A549 (cell line): ENCODE results near the gene AR. TPM values are rescaled to one million over a fixed set of nuclear protein-coding genes. Genes with fewer than 3 reads are reported as not detected.

Experiments used
- ATAC-seq, 2 experiments: fragments of 200-7000 bp in 1 of 2; fragments of >200 bp in 1 of 2; cut with Nextera tagmentation in 1 of 2; cut with Tn5 transposase in 1 of 2; 3 replicates each; pipeline versions ENCODE4 v1.8.0 to v1.9.1; 2018 to 2020; ENCODE audit warnings: mild to moderate bottlenecking in 1 of 2, moderate library complexity in 1 of 2
- CTCF ChIA-PET: fragments of 300-600 bp; sonication (Branson Sonifier 250); formaldehyde crosslinking; extraction: SDS; loops from one replicate; lab custom pipeline; 2021; ENCODE audit warnings: antibody characterized with exemption, inconsistent platforms; lab: Yijun Ruan, JAX
- POLR2A ChIA-PET: fragments of 350-600 bp; formaldehyde crosslinking; extraction: SDS; loops from one replicate; lab custom pipeline; 2021; ENCODE audit warnings: antibody characterized with exemption, inconsistent platforms; lab: Yijun Ruan, JAX
- DNase-seq, 2 experiments: peaks; one replicate each; pipeline versions ENCODE4 v3.0.0 to v3.0.0-alpha.2; 2011 to 2016; ENCODE audit warnings: low read depth in 1 of 2, low spot score in 1 of 2
- FAIRE-seq: peaks from 2 replicates; lab custom pipeline; 2011; peaks lifted over from hg19 to GRCh38; lab: Jason Lieb, UNC
- H3K27ac ChIP-seq, 2 experiments: fragments of >200 bp; sonication (Bioruptor Twin); formaldehyde crosslinking; 3 replicates each; pipeline ENCODE4 v1.5.1; 2016 to 2017
- H3K4me1 ChIP-seq: fragments of >200 bp; sonication (Bioruptor Twin); formaldehyde crosslinking; 3 replicates; pipeline ENCODE4 v1.6.1; 2016
- H3K4me2 ChIP-seq: fragments of >200 bp; sonication (Bioruptor Twin); formaldehyde crosslinking; 3 replicates; pipeline ENCODE4 v1.6.1; 2016
- H3K4me3 ChIP-seq: fragments of >200 bp; sonication (Bioruptor Twin); formaldehyde crosslinking; 3 replicates; pipeline ENCODE4 v1.5.1; 2016
- H3K9me3 ChIP-seq: fragments of >200 bp; sonication (Bioruptor Twin); formaldehyde crosslinking; 3 replicates; pipeline ENCODE4 v1.6.1; 2016
- CEBPB ChIP-seq, 2 experiments: fragments of >200 bp in 1 of 2; sonication (Bioruptor Twin) in 1 of 2; formaldehyde crosslinking in 1 of 2; IDR thresholded peaks; 2 replicates each; pipeline ENCODE4 v1.6.1; 2012 to 2016
- CHD4 ChIP-seq: fragments of 200-600 bp; sonication (generic); IDR thresholded peaks from 2 replicates; pipeline ENCODE4 v1.6.1; 2016; ENCODE audit warnings: antibody characterized with exemption, mild to moderate bottlenecking, borderline replicate concordance
- EHMT2 ChIP-seq: fragments of 200-600 bp; sonication (generic); IDR thresholded peaks from 2 replicates; pipeline ENCODE4 v1.6.1; 2016; ENCODE audit warnings: antibody characterized with exemption, low read depth, mild to moderate bottlenecking, moderate library complexity
- FOXS1 ChIP-seq: fragments of 250-450 bp; sonication (Bioruptor Pico); IDR thresholded peaks from 2 replicates; pipeline ENCODE4 v1.5.0; 2020; ENCODE audit warnings: mild to moderate bottlenecking, moderate library complexity
- HDAC2 ChIP-seq: fragments of 200-600 bp; sonication (generic); IDR thresholded peaks from 2 replicates; pipeline ENCODE4 v1.6.1; 2016
- HOXA7 ChIP-seq: fragments of 250-450 bp; sonication (Bioruptor Pico); IDR thresholded peaks from 2 replicates; pipeline ENCODE4 v1.5.0; 2020; ENCODE audit warnings: mild to moderate bottlenecking, moderate library complexity
- HOXB13 ChIP-seq: fragments of 250-450 bp; sonication (Bioruptor Pico); IDR thresholded peaks from 2 replicates; pipeline ENCODE4 v1.5.0; 2020; ENCODE audit warnings: low read depth, mild to moderate bottlenecking, moderate library complexity
- HOXB5 ChIP-seq: fragments of 250-450 bp; sonication (Bioruptor Pico); IDR thresholded peaks from 2 replicates; pipeline ENCODE4 v1.5.0; 2020; ENCODE audit warnings: mild to moderate bottlenecking, moderate library complexity
- JUN ChIP-seq, 2 experiments: fragments of >200 bp; sonication (Bioruptor Twin); formaldehyde crosslinking; IDR thresholded peaks; 2 replicates in 1 of 2; 3 replicates in 1 of 2; pipeline ENCODE4 v1.6.1; 2016 to 2017
- JUNB ChIP-seq: fragments of >200 bp; sonication (Bioruptor Twin); formaldehyde crosslinking; IDR thresholded peaks from 2 replicates; pipeline ENCODE4 v1.6.1; 2016
- MAFK ChIP-seq: fragments of 450-650 bp; IDR thresholded peaks from 2 replicates; pipeline ENCODE4 v1.6.1; 2014; ENCODE audit not compliant: partially characterized antibody
- NR3C1 ChIP-seq: fragments of >200 bp; sonication (Bioruptor Twin); formaldehyde crosslinking; IDR thresholded peaks from 3 replicates; pipeline ENCODE4 v1.6.1; 2017
- PHF8 ChIP-seq: fragments of 200-600 bp; sonication (generic); IDR thresholded peaks from 2 replicates; pipeline ENCODE4 v1.6.1; 2016; ENCODE audit warnings: low read depth, mild to moderate bottlenecking, antibody characterized with exemption, moderate library complexity, borderline replicate concordance
- RAD21 ChIP-seq, 2 experiments: fragments of >200 bp in 1 of 2; sonication (Bioruptor Twin) in 1 of 2; formaldehyde crosslinking in 1 of 2; IDR thresholded peaks in 1 of 2; conservative IDR thresholded peaks in 1 of 2; 2 replicates in 1 of 2; 3 replicates in 1 of 2; pipeline ENCODE4 v1.6.1; 2012 to 2018; ENCODE audit warnings: inconsistent platforms in 1 of 2
- RCOR1 ChIP-seq: fragments of 150-350 bp; IDR thresholded peaks from 2 replicates; pipeline ENCODE4 v1.6.1; 2014; ENCODE audit warnings: antibody characterized with exemption, low read length, low read depth
- REST ChIP-seq: fragments of 200-600 bp; sonication (generic); IDR thresholded peaks from 2 replicates; pipeline ENCODE4 v1.6.1; 2016; ENCODE audit warnings: antibody characterized with exemption, mild to moderate bottlenecking, moderate library complexity
- SMC3 ChIP-seq: fragments of >200 bp; sonication (Bioruptor Twin); formaldehyde crosslinking; IDR thresholded peaks from 3 replicates; pipeline ENCODE4 v1.6.1; 2018; ENCODE audit warnings: inconsistent platforms
- SREBF2 ChIP-seq: fragments of 450-650 bp; IDR thresholded peaks from 2 replicates; pipeline ENCODE4 v1.6.1; 2014; ENCODE audit warnings: mild to moderate bottlenecking, moderate library complexity
- TFCP2L1 ChIP-seq: fragments of 250-450 bp; sonication (Bioruptor Pico); IDR thresholded peaks from 2 replicates; pipeline ENCODE4 v1.5.0; 2021; ENCODE audit warnings: mild to moderate bottlenecking
- USF2 ChIP-seq: fragments of 450-650 bp; IDR thresholded peaks from 2 replicates; pipeline ENCODE4 v1.6.1; 2014; ENCODE audit warnings: antibody characterized with exemption
- ZC3H11A ChIP-seq: fragments of 450-650 bp; IDR thresholded peaks from 2 replicates; pipeline ENCODE4 v1.6.1; 2014; ENCODE audit warnings: antibody characterized with exemption, mild to moderate bottlenecking
- ZNF302 ChIP-seq: fragments of 250-450 bp; sonication (Bioruptor Pico); IDR thresholded peaks from 2 replicates; pipeline ENCODE4 v1.9.0; 2021; ENCODE audit warnings: inconsistent platforms, mild to moderate bottlenecking, moderate library complexity
- ZSCAN20 ChIP-seq: fragments of 250-450 bp; sonication (Bioruptor Pico); IDR thresholded peaks from 2 replicates; pipeline ENCODE4 v1.8.0; 2022; ENCODE audit warnings: mild to moderate bottlenecking, moderate library complexity
- WGBS: methylation state at CpG from one replicate; pipeline ENCODE4 v1.1.6; 2017; ENCODE audit errors: missing lambda C conversion rate; 5-methylcytosine and 5-hydroxymethylcytosine counted together
- polyA plus RNA-seq, 4 experiments: library from polyadenylated mRNA; depleted of rRNA in 3 of 4; stranded (reverse); fragments of >200 nt; fragmentation: RNase III in 1 of 4; extraction: RNeasy Plus Mini Kit Qiagen cat#74134 plus additional on column Dnase treatment in 1 of 4; gene quantifications; 2 replicates in 3 of 4; 3 replicates in 1 of 4; pipeline ENCODE4 v1.2.3, GENCODE V29; 2011 to 2017
- TF ChIP-seq, protein P1 (sequence below): IDR thresholded peaks from 2 replicates; pipeline ENCODE4 v1.6.1; 2012
- TF ChIP-seq, protein P2 (sequence below): fragments of 250-450 bp; sonication (Bioruptor Pico); IDR thresholded peaks from 2 replicates; pipeline ENCODE4 v1.5.0; 2020; ENCODE audit warnings: low read depth, mild to moderate bottlenecking, moderate library complexity

The AR gene
- polyA plus RNA-seq, 2 of the 4 experiments (the other 2 are of a cell fraction) = 2.2 to 8.7 TPM

- POLR2A ChIA-PET = no interaction called here
- ATAC-seq = no peak
These were observed 187.2 kb downstream of the AR start for GRCh38 chrX:67731061-67731460.

DNA sequence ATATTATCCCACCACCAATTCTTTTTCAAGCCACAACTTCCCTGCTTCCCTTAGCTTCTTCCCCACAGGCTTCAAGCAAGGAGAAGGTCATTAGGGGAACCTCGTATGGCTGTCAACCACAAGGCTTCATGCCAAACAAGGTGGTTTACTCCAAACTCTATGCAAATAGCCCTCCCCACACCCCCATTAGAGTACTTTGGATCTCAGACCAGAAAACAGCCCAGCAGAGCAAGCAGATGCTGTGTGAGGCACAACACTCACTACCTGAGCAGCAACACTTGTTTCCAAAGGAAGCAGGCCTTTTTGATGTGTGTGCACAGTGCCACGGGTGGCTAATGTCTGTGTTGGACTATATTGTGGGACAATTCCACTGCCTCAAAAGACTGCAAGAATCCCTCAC is 189.0 kb downstream of the AR start:
- TF ChIP-seq ZC3H11A (no peak), ZSCAN20 (CRISPR knock-in tag) (no peak), SMC3 (no peak), JUN (IDR thresholded peaks at IDR 0.05) (no peak), HDAC2 (no peak), JUNB (no peak), TFCP2L1 (no peak)
- TF ChIP-seq, protein P1, sequence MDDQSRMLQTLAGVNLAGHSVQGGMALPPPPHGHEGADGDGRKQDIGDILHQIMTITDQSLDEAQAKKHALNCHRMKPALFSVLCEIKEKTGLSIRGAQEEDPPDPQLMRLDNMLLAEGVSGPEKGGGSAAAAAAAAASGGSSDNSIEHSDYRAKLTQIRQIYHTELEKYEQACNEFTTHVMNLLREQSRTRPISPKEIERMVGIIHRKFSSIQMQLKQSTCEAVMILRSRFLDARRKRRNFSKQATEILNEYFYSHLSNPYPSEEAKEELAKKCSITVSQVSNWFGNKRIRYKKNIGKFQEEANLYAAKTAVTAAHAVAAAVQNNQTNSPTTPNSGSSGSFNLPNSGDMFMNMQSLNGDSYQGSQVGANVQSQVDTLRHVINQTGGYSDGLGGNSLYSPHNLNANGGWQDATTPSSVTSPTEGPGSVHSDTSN = no peak
- WGBS = 18% methylated on average over 2 of the region's 2 CpGs
- ATAC-seq = no peak

More at GRCh38 chrX:67731061-67731460, 187.2 kb downstream of the AR start:
- Histone ChIP-seq H3K4me2 (no peak overlapping the region), H3K4me1 (no peaks in the 10 kb centered on the region), H3K4me3 (no peak overlapping the region), H3K27ac (no peak overlapping the region), H3K9me3 (no peaks in the 10 kb centered on the region)
- no peak for DNase-seq
- TF ChIP-seq RCOR1 = no peak
- TF ChIP-seq PHF8 = no peak
- TF ChIP-seq CHD4 = no peak
- TF ChIP-seq ZNF302 (CRISPR knock-in tag) = no peak
- no peak for TF ChIP-seq NR3C1
- TF ChIP-seq SMC3 = no peak
- no peak for TF ChIP-seq JUNB
- TF ChIP-seq RAD21 (conservative IDR thresholded peaks at IDR 0.05 in 1 of 2, IDR thresholded peaks at IDR 0.05 in 1 of 2) = no peak
- no peak for TF ChIP-seq ZC3H11A
- no peak for TF ChIP-seq HOXA7 (CRISPR knock-in tag)
- no peak for TF ChIP-seq USF2
- TF ChIP-seq EHMT2 = no peak
- TF ChIP-seq, protein P2, sequence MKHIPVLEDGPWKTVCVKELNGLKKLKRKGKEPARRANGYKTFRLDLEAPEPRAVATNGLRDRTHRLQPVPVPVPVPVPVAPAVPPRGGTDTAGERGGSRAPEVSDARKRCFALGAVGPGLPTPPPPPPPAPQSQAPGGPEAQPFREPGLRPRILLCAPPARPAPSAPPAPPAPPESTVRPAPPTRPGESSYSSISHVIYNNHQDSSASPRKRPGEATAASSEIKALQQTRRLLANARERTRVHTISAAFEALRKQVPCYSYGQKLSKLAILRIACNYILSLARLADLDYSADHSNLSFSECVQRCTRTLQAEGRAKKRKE = no peak
- TF ChIP-seq HOXB5 (CRISPR knock-in tag) = no peak
- no peak for TF ChIP-seq CEBPB (IDR thresholded peaks at IDR 0.05)
- no peak for TF ChIP-seq MAFK
- no peak for TF ChIP-seq HOXB13 (CRISPR knock-in tag)
- no peak for TF ChIP-seq SREBF2
- TF ChIP-seq FOXS1 (CRISPR knock-in tag) = no peak
- no peak for TF ChIP-seq REST
- CTCF ChIA-PET = no interaction called here
- no peak for FAIRE-seq

More for the DNA sequence above, 189.0 kb downstream of the AR start:
- ChIA-PET POLR2A (no interaction called here), CTCF (no interaction called here)
- DNase-seq (no peak), FAIRE-seq (no peak)
- Histone ChIP-seq H3K27ac (no peak overlapping the region), H3K4me3 (no peak overlapping the region), H3K9me3 (no peaks in the 10 kb centered on the region), H3K4me1 (no peaks in the 10 kb centered on the region), H3K4me2 (no peak overlapping the region)
